Gastrocnemius medialis (tissue), 4 donors: ENCODE measurements around the gene PRDM16. TPM values are rescaled to one million over a fixed set of nuclear protein-coding genes. Genes with fewer than 3 reads are reported as not detected.

Experiments
- ATAC-seq, 2 donors: fragments of 150-250 bp; one replicate each; pipeline ENCODE4 v1.9.1; 2016
- DNase-seq, 2 donors: peaks; one replicate each; pipeline ENCODE4 v3.0.0-alpha.2; 2019
- H3K27ac ChIP-seq, 4 donors: fragments of 200-600 bp; sonication (generic); 1 replicate in 1 of 4; 2 replicates in 3 of 4; pipeline ENCODE4 v1.5.1; 2016 to 2018; ENCODE audit warnings: mild to moderate bottlenecking in 2 of 4, moderate library complexity in 1 of 4
- H3K27me3 ChIP-seq, 3 donors: fragments of 200-600 bp; sonication (generic) in 2 of 3; 1 replicate in 1 of 3; 2 replicates in 2 of 3; pipeline versions ENCODE4 v1.5.1 to v1.6.0; 2016 to 2019; ENCODE audit warnings: mild to moderate bottlenecking in 1 of 3, moderate library complexity in 1 of 3
- H3K36me3 ChIP-seq, 2 donors: fragments of 200-600 bp; sonication (generic) in 1 of 2; one replicate each; pipeline ENCODE4 v1.5.1; 2017 to 2018
- H3K4me1 ChIP-seq, 2 donors: fragments of 200-600 bp; sonication (generic) in 1 of 2; one replicate each; pipeline ENCODE4 v1.5.1; 2016 to 2017; ENCODE audit warnings: mild to moderate bottlenecking in 2 of 2
- H3K4me3 ChIP-seq, 4 donors: fragments of 200-600 bp; sonication (generic) in 3 of 4; 1 replicate in 1 of 4; 2 replicates in 3 of 4; pipeline ENCODE4 v1.5.1; 2016 to 2019; ENCODE audit warnings: mild to moderate bottlenecking in 2 of 4
- H3K9me3 ChIP-seq, 3 donors: fragments of 200-600 bp; sonication (generic) in 2 of 3; 1 replicate in 1 of 3; 2 replicates in 2 of 3; pipeline ENCODE4 v1.5.1; 2016 to 2019
- CTCF ChIP-seq, 5 experiments: fragments of 450-650 bp in 3 of 5; fragments of 200-600 bp in 2 of 5; sonication (generic) in 2 of 5; IDR thresholded peaks in 4 of 5; conservative IDR thresholded peaks in 1 of 5; 1 replicate in 4 of 5; 2 replicates in 1 of 5; pipeline ENCODE4 v1.5.1; 2016 to 2019; ENCODE audit warnings: antibody characterized with exemption in 5 of 5, mild to moderate bottlenecking in 3 of 5, moderate library complexity in 3 of 5
- POLR2A ChIP-seq, 2 donors: fragments of 450-650 bp; IDR thresholded peaks; one replicate each; pipeline ENCODE4 v1.6.1; 2017; ENCODE audit warnings: antibody characterized with exemption in 2 of 2, mild to moderate bottlenecking in 2 of 2, moderate library complexity in 2 of 2
- in situ Hi-C, 4 donors: fragments of 200-750 bp; cut with MboI; loops; one replicate each; pipeline versions ENCODE4 v1.15.0 to v1.8.0; 2017; ENCODE audit warnings: low sequenced_read_pairs in 4 of 4
- intact Hi-C: fragments of 100-400 bp; cut with DNase I; formaldehyde crosslinking; loops from one replicate; pipeline ENCODE4 v1.15.1; 2023; ENCODE audit warnings: low total_unique reads
- total RNA-seq, 4 donors: library from RNA; depleted of rRNA; stranded (reverse); fragments of >200 nt; gene quantifications; one replicate each; pipeline versions ENCODE4 v1.1.0 to v1.2.3, GENCODE V29; 2016

Gene PRDM16
- total RNA-seq, 4 donors from 2014 or later: 0.03 to 0.19 (median 0.17) TPM

GRCh38 chr1:3430820-3431219 is 361.8 kb downstream of the PRDM16 start:
- ATAC-seq (no peak), DNase-seq (no peak)
- H3K9me3 ChIP-seq: no peaks in the 10 kb centered on the region
- no peaks in the 10 kb centered on the region for H3K4me1 ChIP-seq
- intact Hi-C loops: no loop called here
- in situ Hi-C loops: no loop called here
- TF ChIP-seq CTCF (IDR thresholded peaks at IDR 0.05 in 4 of 5, conservative IDR thresholded peaks at IDR 0.05 in 1 of 5): no peak
- no peak for TF ChIP-seq POLR2A (IDR thresholded peaks at IDR 0.05)
- no peak overlapping the region for H3K4me3 ChIP-seq
- H3K27me3 ChIP-seq: peaks cover 0 to 9% (median 2%) of the 10 kb centered on the region in 3 donors
- no peak overlapping the region for H3K27ac ChIP-seq
- H3K36me3 ChIP-seq: no peaks in the 10 kb centered on the region

- intact Hi-C loops: no loop called here
Measured at GRCh38 chr1:3431266-3431665, 362.3 kb downstream of the PRDM16 start.

GRCh38 chr1:3431686-3432085 is 362.7 kb downstream of the PRDM16 start:
- Histone ChIP-seq H3K9me3 (no peaks in the 10 kb centered on the region), H3K27ac (no peak overlapping the region), H3K27me3 (peaks cover 6 to 9% (median 7%) of the 10 kb centered on the region in 3 donors), H3K4me3 (no peak overlapping the region), H3K4me1 (no peaks in the 10 kb centered on the region), H3K36me3 (no peaks in the 10 kb centered on the region)
- no peak for TF ChIP-seq CTCF (IDR thresholded peaks at IDR 0.05 in 4 of 5, conservative IDR thresholded peaks at IDR 0.05 in 1 of 5)
- no peak for DNase-seq
- intact Hi-C loops (no loop called here), in situ Hi-C loops (no loop called here)
- no peak for ATAC-seq

More at GRCh38 chr1:3431266-3431665, 362.3 kb downstream of the PRDM16 start:
- no peak overlapping the region for H3K4me3 ChIP-seq
- H3K27ac ChIP-seq: no peak overlapping the region
- ATAC-seq (no peak), DNase-seq (no peak)
- H3K27me3 ChIP-seq: peaks cover 3 to 9% (median 4%) of the 10 kb centered on the region in 3 donors
- in situ Hi-C loops: no loop called here
- TF ChIP-seq POLR2A (IDR thresholded peaks at IDR 0.05) (no peak), CTCF (IDR thresholded peaks at IDR 0.05 in 4 of 5, conservative IDR thresholded peaks at IDR 0.05 in 1 of 5) (no peak)
- no peaks in the 10 kb centered on the region for H3K9me3 ChIP-seq
- no peaks in the 10 kb centered on the region for H3K4me1 ChIP-seq
- no peaks in the 10 kb centered on the region for H3K36me3 ChIP-seq

GRCh38 chr1:3432306-3432705 is 363.3 kb downstream of the PRDM16 start:
- no peak overlapping the region for H3K27ac ChIP-seq
- TF ChIP-seq POLR2A (IDR thresholded peaks at IDR 0.05): no peak
- TF ChIP-seq CTCF (IDR thresholded peaks at IDR 0.05 in 4 of 5, conservative IDR thresholded peaks at IDR 0.05 in 1 of 5): no peak
- H3K9me3 ChIP-seq: no peaks in the 10 kb centered on the region
- DNase-seq (no peak), ATAC-seq (no peak)
- intact Hi-C loops (no loop called here), in situ Hi-C loops (no loop called here)
- H3K27me3 ChIP-seq: peaks cover 7 to 11% (median 10%) of the 10 kb centered on the region in 3 donors
- no peaks in the 10 kb centered on the region for H3K4me1 ChIP-seq
- H3K36me3 ChIP-seq: no peaks in the 10 kb centered on the region
- no peak overlapping the region for H3K4me3 ChIP-seq

GRCh38 chr1:3433076-3433475 is 364.1 kb downstream of the PRDM16 start:
- in situ Hi-C loops: no loop called here
- DNase-seq (no peak), ATAC-seq (no peak)
- H3K36me3 ChIP-seq: no peaks in the 10 kb centered on the region
- H3K27me3 ChIP-seq: peaks cover 7 to 14% (median 14%) of the 10 kb centered on the region in 3 donors
- H3K9me3 ChIP-seq: no peaks in the 10 kb centered on the region
- H3K27ac ChIP-seq: no peak overlapping the region
- H3K4me1 ChIP-seq: no peaks in the 10 kb centered on the region
- no peak for TF ChIP-seq POLR2A (IDR thresholded peaks at IDR 0.05)
- no peak for TF ChIP-seq CTCF (IDR thresholded peaks at IDR 0.05 in 4 of 5, conservative IDR thresholded peaks at IDR 0.05 in 1 of 5)
- H3K4me3 ChIP-seq: no peak overlapping the region
- intact Hi-C loops: no loop called here
